Measurements from ENCODE around the gene MAST4.

The MAST4 gene

DNA sequence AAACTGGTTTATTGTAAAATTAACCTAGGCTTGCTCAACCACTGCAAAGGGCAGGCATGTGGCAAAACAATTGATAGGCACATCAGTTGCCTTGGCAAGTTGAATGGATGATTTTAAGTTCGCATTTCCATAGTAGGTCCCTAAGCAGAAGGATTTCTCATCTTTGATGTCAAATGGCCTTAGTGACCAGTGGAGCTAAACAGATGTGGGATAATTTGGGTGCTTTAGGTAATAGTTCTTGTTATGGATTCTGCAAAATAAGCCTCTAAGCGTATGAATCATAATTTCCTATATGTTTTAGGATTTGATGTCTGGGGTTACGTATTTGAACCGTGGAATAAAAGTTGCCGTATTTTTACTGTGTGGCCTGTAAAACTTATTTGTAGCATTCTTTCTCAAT is 418.0 kb downstream of the MAST4 start:
- CTCF ChIA-PET, result interaction anchor here (0.6 to 1.4 kb wide), 3 partner anchors 41 to 150 kb away, joined by 3 to 4 read pairs (median 3); no protein-coding TSS in a partner anchor
- TF ChIP-seq, protein P1, sequence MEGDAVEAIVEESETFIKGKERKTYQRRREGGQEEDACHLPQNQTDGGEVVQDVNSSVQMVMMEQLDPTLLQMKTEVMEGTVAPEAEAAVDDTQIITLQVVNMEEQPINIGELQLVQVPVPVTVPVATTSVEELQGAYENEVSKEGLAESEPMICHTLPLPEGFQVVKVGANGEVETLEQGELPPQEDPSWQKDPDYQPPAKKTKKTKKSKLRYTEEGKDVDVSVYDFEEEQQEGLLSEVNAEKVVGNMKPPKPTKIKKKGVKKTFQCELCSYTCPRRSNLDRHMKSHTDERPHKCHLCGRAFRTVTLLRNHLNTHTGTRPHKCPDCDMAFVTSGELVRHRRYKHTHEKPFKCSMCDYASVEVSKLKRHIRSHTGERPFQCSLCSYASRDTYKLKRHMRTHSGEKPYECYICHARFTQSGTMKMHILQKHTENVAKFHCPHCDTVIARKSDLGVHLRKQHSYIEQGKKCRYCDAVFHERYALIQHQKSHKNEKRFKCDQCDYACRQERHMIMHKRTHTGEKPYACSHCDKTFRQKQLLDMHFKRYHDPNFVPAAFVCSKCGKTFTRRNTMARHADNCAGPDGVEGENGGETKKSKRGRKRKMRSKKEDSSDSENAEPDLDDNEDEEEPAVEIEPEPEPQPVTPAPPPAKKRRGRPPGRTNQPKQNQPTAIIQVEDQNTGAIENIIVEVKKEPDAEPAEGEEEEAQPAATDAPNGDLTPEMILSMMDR (conservative IDR thresholded peaks at IDR 0.05; ENCODE audit: low read depth), result no peak
- DNase-seq (ENCODE audit: low spot score), result no peak
- no peak overlapping the region for H3K27ac ChIP-seq
- POLR2A ChIA-PET (ENCODE audit: low non-redundant PET), result no interaction called here

DNA sequence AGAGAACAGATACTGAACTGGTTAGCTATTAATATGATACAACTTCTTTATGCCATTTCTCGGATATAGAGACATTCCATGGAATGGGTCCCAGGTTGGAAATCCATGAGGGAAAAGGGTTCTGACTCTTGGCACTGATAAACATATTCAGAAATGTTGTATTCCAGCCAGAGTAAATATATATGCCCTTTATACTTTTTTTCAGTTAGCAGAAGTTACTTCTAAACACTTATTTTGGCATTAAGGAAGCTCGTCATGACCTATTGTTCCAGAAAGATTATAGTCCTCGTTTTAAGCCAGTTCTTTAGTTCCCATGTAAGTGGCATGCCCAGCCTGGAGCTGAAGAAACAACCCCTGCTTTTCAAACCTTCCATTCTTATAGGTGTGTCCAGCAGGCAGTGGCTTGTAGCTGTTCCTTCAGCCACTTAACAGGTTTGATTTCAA is 418.8 kb downstream of the MAST4 start:
- POLR2A ChIA-PET (ENCODE audit: low non-redundant PET), result no interaction called here
- no peak overlapping the region for H3K27ac ChIP-seq
- CTCF ChIA-PET, result interaction anchor here (0.7 to 1.4 kb wide), 3 partner anchors 32 to 87 kb away, joined by 3 to 6 read pairs (median 4); no protein-coding TSS in a partner anchor
- TF ChIP-seq, protein P1 (conservative IDR thresholded peaks at IDR 0.05; ENCODE audit: low read depth), result no peak
- no peak for DNase-seq (ENCODE audit: low spot score)

DNA sequence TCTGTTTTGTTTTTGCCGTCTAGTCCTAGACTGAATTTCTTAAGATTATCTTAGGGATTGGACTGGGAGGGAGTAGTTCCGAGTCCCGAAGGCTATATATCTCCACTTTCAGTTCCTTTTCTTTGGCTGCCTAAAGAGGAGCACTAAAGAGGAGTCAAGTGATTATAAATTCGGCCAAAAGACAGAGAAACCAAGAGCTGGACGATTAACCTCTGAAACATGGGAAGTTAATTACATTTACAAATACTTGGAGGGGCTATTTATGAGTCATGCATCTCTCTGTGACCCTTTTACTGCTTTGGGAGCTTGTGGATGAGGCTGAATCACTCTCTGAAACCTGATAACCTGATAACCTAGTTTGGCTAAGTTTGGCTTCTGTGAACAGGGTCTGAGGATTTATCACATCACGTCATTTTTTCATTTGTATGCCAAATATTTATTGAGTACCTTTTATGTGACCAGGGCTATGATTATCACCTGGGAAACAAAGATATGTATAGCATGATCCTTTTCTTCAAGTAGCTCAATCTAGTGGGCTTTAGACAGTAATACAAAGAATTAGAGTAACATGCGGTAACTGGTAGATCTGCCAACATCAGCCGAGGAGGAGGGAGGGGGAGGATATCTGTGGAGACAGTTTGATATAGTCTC is 419.5 kb downstream of the MAST4 start:
- H3K27ac ChIP-seq, result no peak overlapping the region
- ChIA-PET CTCF (interaction anchor here (0.6 to 1.4 kb wide), 3 partner anchors 31 to 200 kb away, joined by 3 to 6 read pairs (median 5); no protein-coding TSS in a partner anchor), POLR2A (ENCODE audit: low non-redundant PET) (interaction anchor here (1.7 kb wide), 1 partner anchor 11 kb away, joined by 6 read pairs; no protein-coding TSS in a partner anchor)
- peak; percentile 69 for DNase-seq (ENCODE audit: low spot score)
- TF ChIP-seq, protein P1 (conservative IDR thresholded peaks at IDR 0.05; ENCODE audit: low read depth), result no peak

DNA sequence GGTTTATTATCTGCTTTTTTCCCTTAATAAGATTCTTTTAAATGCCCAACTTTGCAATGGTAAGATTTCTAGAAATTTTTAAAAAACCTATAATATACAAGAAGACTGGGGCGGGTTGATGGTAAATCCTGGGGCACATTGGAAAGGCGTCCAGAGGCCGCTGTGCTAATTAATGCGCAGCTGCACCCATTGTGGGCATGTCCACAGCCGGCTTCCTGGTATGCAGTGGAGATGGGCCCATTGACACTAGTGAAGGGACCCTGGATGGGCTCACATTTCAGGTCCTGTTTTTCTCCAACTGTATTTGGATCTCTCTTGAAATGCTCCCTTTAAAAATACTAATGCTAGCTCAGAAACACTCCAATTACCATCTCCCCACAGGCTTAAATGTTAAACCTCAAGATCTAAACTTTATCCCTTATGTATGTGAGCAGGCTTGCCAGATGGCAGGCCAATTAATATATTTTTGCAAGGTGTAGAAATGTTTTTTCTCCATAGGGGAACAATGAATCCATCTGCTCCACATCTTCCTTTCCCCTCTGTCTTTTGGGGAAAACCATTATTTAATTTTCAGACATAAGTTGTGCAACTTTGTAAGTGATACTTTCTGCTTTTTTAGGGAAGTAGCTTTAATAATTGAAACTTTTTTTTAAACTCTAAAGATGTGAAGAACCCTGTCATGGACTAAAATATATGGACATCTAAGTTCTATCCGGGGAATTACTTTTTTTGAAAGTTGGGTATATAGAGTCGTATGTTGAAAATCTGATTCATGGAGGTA is 423.1 kb downstream of the MAST4 start:
- TF ChIP-seq, protein P1 (conservative IDR thresholded peaks at IDR 0.05; ENCODE audit: low read depth), result no peak
- CTCF ChIA-PET, result interaction anchor here (0.6 to 1.2 kb wide), 2 partner anchors 30 to 698 kb away, joined by 4 read pairs; no protein-coding TSS in a partner anchor
- POLR2A ChIA-PET (ENCODE audit: low non-redundant PET), result interaction anchor here (0.7 kb wide), 1 partner anchor 27 kb away, joined by 3 read pairs; no protein-coding TSS in a partner anchor
- DNase-seq (ENCODE audit: low spot score), result no peak
- no peak overlapping the region for H3K27ac ChIP-seq

DNA sequence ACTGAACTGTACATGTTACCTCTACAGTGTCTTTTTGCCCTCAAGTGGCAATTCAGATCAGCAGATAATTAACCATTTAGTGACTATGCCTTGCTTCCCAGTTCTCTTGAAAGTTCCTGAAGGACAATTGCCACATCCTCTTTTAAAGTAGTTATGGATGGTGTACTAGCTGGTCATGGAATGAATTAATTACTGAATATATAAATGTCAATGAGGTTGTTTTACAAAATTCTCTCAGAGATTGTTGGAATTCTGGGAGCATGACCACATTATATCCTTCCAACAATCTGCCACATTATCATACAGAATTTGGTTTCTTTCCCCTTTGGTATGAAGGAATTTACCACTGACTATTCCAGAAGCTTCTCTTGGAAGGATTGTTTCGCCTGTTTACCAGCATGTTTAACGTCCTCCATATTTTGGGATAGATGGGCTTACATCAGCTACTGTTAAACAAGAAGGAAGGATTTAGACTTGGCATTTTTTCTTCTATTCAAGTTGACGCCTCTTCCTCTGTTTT is 424.0 kb downstream of the MAST4 start:
- no peak for DNase-seq (ENCODE audit: low spot score)
- TF ChIP-seq, protein P1 (conservative IDR thresholded peaks at IDR 0.05; ENCODE audit: low read depth), result no peak
- ChIA-PET CTCF (interaction anchor here (1.2 kb wide), 1 partner anchor 29 kb away, joined by 4 read pairs; no protein-coding TSS in a partner anchor), POLR2A (ENCODE audit: low non-redundant PET) (no interaction called here)
- no peak overlapping the region for H3K27ac ChIP-seq

DNA sequence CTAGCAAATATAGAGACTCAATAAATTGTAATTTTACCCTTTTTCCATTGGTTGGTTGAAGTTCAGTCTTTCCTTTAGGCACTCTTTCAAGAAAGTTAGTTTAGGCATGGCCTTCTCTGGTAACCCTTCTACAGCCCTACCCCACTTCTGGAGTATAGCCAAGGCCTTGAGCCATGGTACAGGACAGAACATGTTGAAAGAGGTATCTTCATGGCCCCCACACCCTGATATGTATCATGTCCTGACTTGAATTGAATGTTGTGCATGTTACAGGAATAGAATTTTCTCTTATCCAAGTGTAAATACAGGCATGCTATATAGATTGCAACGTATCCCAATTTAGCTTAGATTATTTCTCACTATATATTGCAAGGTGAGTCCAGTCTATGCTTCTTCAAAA is 424.8 kb downstream of the MAST4 start:
- POLR2A ChIA-PET (ENCODE audit: low non-redundant PET), result no interaction called here
- CTCF ChIA-PET, result no interaction called here
- H3K27ac ChIP-seq, result no peak overlapping the region
- TF ChIP-seq, protein P1 (conservative IDR thresholded peaks at IDR 0.05; ENCODE audit: low read depth), result no peak
- peak; percentile 98 for DNase-seq (ENCODE audit: low spot score)

Data from RWPE1 (cell line).